OCI-LY7 (cell line): ENCODE data around the gene SERINC5. TPM values are rescaled to one million over a fixed set of nuclear protein-coding genes. Genes with fewer than 3 reads are reported as not detected.

Experiments used
- BruUV-seq: library from RNA; stranded (reverse); fragments of 400-500 nt; replicated peaks from 2 replicates; lab custom pipeline; 2021; lab: Mats Ljungman, UMichigan
- CTCF ChIA-PET: fragments of 300-600 bp; sonication (Branson Sonifier 250); formaldehyde crosslinking; loops from one replicate; lab custom pipeline; 2022; ENCODE audit warnings: antibody characterized with exemption; ENCODE audit not compliant: unreplicated experiment; lab: Charles Lee
- POLR2A ChIA-PET: fragments of 300-600 bp; sonication (Branson Sonifier 250); formaldehyde crosslinking; loops from one replicate; lab custom pipeline; 2022; ENCODE audit warnings: antibody characterized with exemption; lab: Charles Lee
- DNase-seq: peaks from one replicate; pipeline ENCODE4 v3.0.0-alpha.2; 2015; ENCODE audit warnings: low spot score
- H2AFZ ChIP-seq: fragments of 200-600 bp; sonication (generic), shearing (Covaris generic); 2 replicates; pipeline ENCODE4 v1.6.1; 2014; ENCODE audit warnings: mild to moderate bottlenecking, antibody characterized with exemption, low read length, moderate library complexity
- H3K27ac ChIP-seq: fragments of 200-600 bp; sonication (generic); 2 replicates; pipeline ENCODE4 v1.5.1; 2014; ENCODE audit warnings: mixed run types, low read depth, mild to moderate bottlenecking, moderate library complexity, low read length, inconsistent platforms; ENCODE audit not compliant: poor library complexity, severe bottlenecking
- H3K36me3 ChIP-seq: fragments of 200-600 bp; sonication (generic); 2 replicates; pipeline ENCODE4 v1.6.1; 2014; ENCODE audit warnings: mild to moderate bottlenecking, antibody characterized with exemption, low read length, moderate library complexity, mixed read lengths; ENCODE audit not compliant: insufficient read depth
- H3K4me1 ChIP-seq: fragments of 200-600 bp; sonication (generic); 2 replicates; pipeline ENCODE4 v1.5.1; 2014; ENCODE audit warnings: mild to moderate bottlenecking, low read length; ENCODE audit not compliant: insufficient read depth, poor library complexity, severe bottlenecking
- H3K4me2 ChIP-seq: fragments of 200-600 bp; sonication (generic); 2 replicates; pipeline ENCODE4 v1.6.1; 2014; ENCODE audit warnings: mild to moderate bottlenecking, low read length
- H3K4me3 ChIP-seq: fragments of 200-600 bp; sonication (generic); 2 replicates; pipeline ENCODE4 v1.5.1; 2014; ENCODE audit warnings: mild to moderate bottlenecking, low read depth, low read length; ENCODE audit not compliant: poor library complexity, severe bottlenecking
- H3K79me2 ChIP-seq: fragments of 200-600 bp; sonication (generic); 2 replicates; pipeline ENCODE4 v1.6.1; 2016; ENCODE audit warnings: low read depth, mild to moderate bottlenecking, low read length, moderate library complexity, mixed read lengths; ENCODE audit not compliant: insufficient read depth
- H3K9me2 ChIP-seq: fragments of 200-600 bp; sonication (generic); 2 replicates; pipeline ENCODE4 v1.6.1; 2016; ENCODE audit warnings: mild to moderate bottlenecking, low read length, mixed read lengths; ENCODE audit not compliant: insufficient read depth
- H3K9me3 ChIP-seq: fragments of 200-600 bp; sonication (generic); 2 replicates; pipeline ENCODE4 v1.6.1; 2014; ENCODE audit warnings: mild to moderate bottlenecking, mixed run types, low read length, mixed read lengths
- H4K20me1 ChIP-seq: fragments of 200-600 bp; sonication (generic); 2 replicates; pipeline ENCODE4 v1.6.1; 2014; ENCODE audit warnings: mild to moderate bottlenecking, antibody characterized with exemption, low read length, moderate library complexity, mixed read lengths; ENCODE audit not compliant: insufficient read depth
- CTCF ChIP-seq: fragments of 200-600 bp; sonication (generic); conservative IDR thresholded peaks from 2 replicates; pipeline ENCODE4 v1.5.1; 2014; ENCODE audit warnings: mild to moderate bottlenecking, antibody characterized with exemption, low read length, moderate library complexity, mixed read lengths
- EZH2phosphoT487 ChIP-seq: fragments of 200-600 bp; sonication (generic); IDR thresholded peaks from 2 replicates; pipeline ENCODE4 v1.6.1; 2018; ENCODE audit warnings: low read depth, borderline replicate concordance, mild to moderate bottlenecking, mixed run types, antibody characterized with exemption, low read length, moderate library complexity, mixed read lengths
- intact Hi-C: fragments of 100-400 bp; cut with micrococcal nuclease; formaldehyde crosslinking; loops from one replicate; pipeline ENCODE4 v1.10.0; 2022; ENCODE audit not compliant: unreplicated experiment
- total RNA-seq, 2 experiments: library from RNA; depleted of rRNA in 1 of 2; stranded (reverse); fragments of >200 nt in 1 of 2; shearing (Covaris generic) in 1 of 2; gene quantifications; 2 replicates each; pipeline ENCODE4 v1.2.3, GENCODE V29; 2014 to 2022

SERINC5 gene
- total RNA-seq, 2 experiments from 2014 or later = 31.2 to 87.9 TPM

DNA sequence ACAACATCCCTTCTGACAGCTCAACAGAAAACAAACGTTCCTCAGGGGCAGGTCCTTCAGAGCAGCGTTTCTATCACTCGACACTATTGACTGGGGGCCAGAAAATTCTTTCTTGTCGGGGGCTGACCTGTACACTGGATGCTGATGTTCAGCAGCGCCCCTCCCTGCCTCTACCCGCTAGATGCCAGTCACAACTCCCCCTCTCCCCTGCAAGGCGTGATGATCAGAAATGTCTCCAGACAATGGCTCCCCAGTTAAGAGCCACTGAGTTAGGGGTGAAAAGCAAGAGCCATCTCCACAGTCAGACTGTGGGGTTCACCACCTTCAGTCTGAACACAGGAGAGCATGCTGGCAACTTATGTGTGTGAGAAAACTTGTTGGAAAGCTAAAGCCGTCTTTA, 39.8 kb downstream of the SERINC5 start:
- no TSS peak for BruUV-seq
- Histone ChIP-seq H3K36me3 (peaks cover 31% of the 10 kb centered on the region), H3K4me2 (no peak overlapping the region), H3K79me2 (peaks cover 73% of the 10 kb centered on the region; the same call in 1 of the 2 replicates), H2AFZ (no peak overlapping the region), H3K27ac (no peak overlapping the region), H3K4me1 (peaks cover 47% of the 10 kb centered on the region), H3K9me3 (no peaks in the 10 kb centered on the region), H3K9me2 (no peaks in the 10 kb centered on the region), H3K4me3 (no peak overlapping the region), H4K20me1 (no peaks in the 10 kb centered on the region)
- no peak for DNase-seq
- intact Hi-C loops = no loop called here
- TF ChIP-seq EZH2phosphoT487 (no peak), CTCF (no peak)
- POLR2A ChIA-PET = interaction anchor here (1.3 kb wide), 1 partner anchor 21 kb away, joined by 3 read pairs; no protein-coding TSS in a partner anchor
- CTCF ChIA-PET = no interaction called here

GRCh38 chr5:80215523-80215922, 40.3 kb downstream of the SERINC5 start:
- no peak for DNase-seq
- Histone ChIP-seq H3K79me2 (peaks cover 72% of the 10 kb centered on the region; the same call in 1 of the 2 replicates), H3K9me2 (no peaks in the 10 kb centered on the region), H3K9me3 (no peaks in the 10 kb centered on the region), H2AFZ (no peak overlapping the region), H3K4me1 (peaks cover 47% of the 10 kb centered on the region), H3K4me2 (no peak overlapping the region), H3K36me3 (peaks cover 37% of the 10 kb centered on the region), H3K27ac (no peak overlapping the region), H4K20me1 (no peaks in the 10 kb centered on the region), H3K4me3 (no peak overlapping the region)
- ChIA-PET POLR2A (interaction anchor here (1.3 kb wide), 1 partner anchor 21 kb away, joined by 3 read pairs; no protein-coding TSS in a partner anchor), CTCF (no interaction called here)
- intact Hi-C loops = no loop called here
- BruUV-seq = no TSS peak
- TF ChIP-seq CTCF (no peak), EZH2phosphoT487 (no peak)

DNA sequence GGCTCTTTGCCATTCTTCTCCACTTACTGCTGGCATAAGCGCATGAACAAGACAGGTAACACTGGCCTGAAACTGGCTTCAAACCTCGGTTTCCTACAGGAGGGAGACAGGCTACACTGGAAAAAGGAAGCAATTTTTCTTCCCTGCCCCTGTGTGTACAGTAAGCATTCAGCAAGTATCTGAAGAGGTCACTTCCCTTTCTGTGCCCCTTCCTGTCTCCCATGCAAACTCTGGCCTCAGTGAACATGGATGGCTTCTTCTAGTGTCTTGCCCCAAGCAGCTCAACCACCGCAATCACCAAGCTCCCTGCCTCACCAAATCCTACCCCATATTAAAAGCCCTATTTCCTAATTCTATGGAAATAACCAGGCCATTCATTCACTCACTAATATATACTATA, 42.4 kb downstream of the SERINC5 start:
- Histone ChIP-seq H3K79me2 (peaks cover 86% of the 10 kb centered on the region; the same call in 1 of the 2 replicates), H4K20me1 (no peaks in the 10 kb centered on the region), H3K9me2 (no peaks in the 10 kb centered on the region), H3K36me3 (peaks cover 36% of the 10 kb centered on the region), H2AFZ (no peak overlapping the region), H3K4me1 (peaks cover 36% of the 10 kb centered on the region), H3K4me3 (no peak overlapping the region), H3K4me2 (peak overlapping the region; percentile 17; the same call in 1 of the 2 replicates), H3K9me3 (no peaks in the 10 kb centered on the region), H3K27ac (no peak overlapping the region)
- intact Hi-C loops = no loop called here
- CTCF ChIA-PET = no interaction called here
- BruUV-seq = no TSS peak
- POLR2A ChIA-PET = interaction anchor here (0.6 to 2.2 kb wide), 4 partner anchors 18 to 71 kb away, joined by 3 to 8 read pairs (median 6); no protein-coding TSS in a partner anchor
- peak; percentile 25 for DNase-seq
- no peak for TF ChIP-seq EZH2phosphoT487
